Naive thymus-derived CD4-positive, alpha-beta T cell (primary cell): ENCODE data around the gene LIF. TPM values are rescaled to one million over a fixed set of nuclear protein-coding genes. Genes with fewer than 3 reads are reported as not detected.
A peak's percentile ranks its signal among the peaks of the same experiment; 100 is the strongest.

ENCODE experiments used
- ATAC-seq: fragments of 150-1000 bp; cut with Tn5 transposase; 2 replicates; pipeline ENCODE4 v1.10.0; 2021; ENCODE audit warnings: mild to moderate bottlenecking, moderate library complexity
- CTCF ChIA-PET: fragments of 350-600 bp; sonication (Branson Sonifier 250); formaldehyde crosslinking; loops from one replicate; lab custom pipeline; 2021; ENCODE audit warnings: antibody characterized with exemption; lab: Charles Lee
- POLR2A ChIA-PET: fragments of 350-600 bp; sonication (Branson Sonifier 250); formaldehyde crosslinking; loops from one replicate; lab custom pipeline; 2021; ENCODE audit warnings: antibody characterized with exemption, inconsistent platforms; lab: Charles Lee
- DNase-seq, 9 donors: peaks; one replicate each; pipeline versions ENCODE4 v3.0.0 to v3.0.0-alpha.2; 2020 to 2022; ENCODE audit warnings: mixed read lengths in 1 of 9
- H3K27ac ChIP-seq: one replicate; pipeline ENCODE4 v1.7.0; 2013; ENCODE audit warnings: mild to moderate bottlenecking, low read depth, low read length, moderate library complexity
- H3K27me3 ChIP-seq, 2 donors: one replicate each; pipeline ENCODE4 v1.7.0; 2013; ENCODE audit warnings: low read length in 2 of 2, mild to moderate bottlenecking in 2 of 2, moderate library complexity in 2 of 2; ENCODE audit not compliant: control insufficient read depth in 2 of 2, insufficient read depth in 2 of 2
- H3K36me3 ChIP-seq, 3 experiments: 1 replicate in 2 of 3; 2 replicates in 1 of 3; pipeline ENCODE4 v1.7.0; 2013; ENCODE audit warnings: low read length in 3 of 3, mild to moderate bottlenecking in 3 of 3, moderate library complexity in 1 of 3; ENCODE audit not compliant: insufficient read depth in 3 of 3, control insufficient read depth in 2 of 3
- H3K4me1 ChIP-seq, 2 donors: one replicate each; pipeline ENCODE4 v1.7.0; 2013; ENCODE audit warnings: low read length in 2 of 2, mild to moderate bottlenecking in 2 of 2, moderate library complexity in 1 of 2; ENCODE audit not compliant: control insufficient read depth in 2 of 2, insufficient read depth in 2 of 2
- H3K4me3 ChIP-seq: 2 replicates; pipeline ENCODE4 v1.7.0; 2013; ENCODE audit warnings: mild to moderate bottlenecking, low read length
- H3K9me3 ChIP-seq, 3 experiments: 1 replicate in 2 of 3; 2 replicates in 1 of 3; pipeline ENCODE4 v1.7.0; 2013; ENCODE audit warnings: low read length in 3 of 3; ENCODE audit not compliant: control insufficient read depth in 2 of 3
- H3K27ac Mint-ChIP-seq, 9 donors: one replicate each; pipeline ENCODE4 v1.8.0; 2020 to 2022; ENCODE audit warnings: mixed read lengths in 9 of 9, mild to moderate bottlenecking in 8 of 9, moderate library complexity in 5 of 9, inconsistent platforms in 2 of 9
- H3K27me3 Mint-ChIP-seq, 5 donors: one replicate each; pipeline ENCODE4 v1.8.0; 2021 to 2022; ENCODE audit warnings: mixed read lengths in 5 of 5, mild to moderate bottlenecking in 1 of 5
- H3K36me3 Mint-ChIP-seq, 5 donors: one replicate each; pipeline ENCODE4 v1.8.0; 2020 to 2022; ENCODE audit warnings: mixed read lengths in 5 of 5, mild to moderate bottlenecking in 3 of 5, inconsistent platforms in 1 of 5
- H3K4me1 Mint-ChIP-seq, 7 donors: one replicate each; pipeline ENCODE4 v1.8.0; 2020 to 2022; ENCODE audit warnings: mixed read lengths in 7 of 7, mild to moderate bottlenecking in 3 of 7, inconsistent platforms in 1 of 7
- H3K4me3 Mint-ChIP-seq, 10 donors: one replicate each; pipeline ENCODE4 v1.8.0; 2020 to 2022; ENCODE audit warnings: mild to moderate bottlenecking in 10 of 10, mixed read lengths in 10 of 10, moderate library complexity in 6 of 10, inconsistent platforms in 2 of 10
- H3K9me3 Mint-ChIP-seq, 11 donors: one replicate each; pipeline ENCODE4 v1.8.0; 2020 to 2022; ENCODE audit warnings: mixed read lengths in 11 of 11, mild to moderate bottlenecking in 4 of 11, inconsistent platforms in 1 of 11, moderate library complexity in 1 of 11
- intact Hi-C, 2 donors: fragments of 100-400 bp; cut with micrococcal nuclease; formaldehyde crosslinking; loops; one replicate each; pipeline ENCODE4 v1.15.1; 2023
- polyA plus RNA-seq, 2 donors: library from polyadenylated mRNA; unstranded; fragments of 300-500 nt; fragmentation: Illumina TruSeq; gene quantifications; one replicate each; pipeline ENCODE4 v1.2.3, GENCODE V29; 2021
- total RNA-seq, 6 experiments: library from RNA in 5 of 6; stranded (reverse) in 5 of 6; gene quantifications; 1 replicate in 5 of 6; 2 replicates in 1 of 6; pipeline ENCODE4 v1.2.3 and lab custom pipeline; 2021 to 2026

LIF gene
- total and polyA plus RNA-seq, 7 experiments from 2014 or later, result 0.64 to 260 (median 0.98) TPM; not detected in 4

GRCh38 chr22:30268331-30268730, 21.8 kb upstream of the LIF start:
- intact Hi-C loops, result loop anchor here (5.0 kb wide), 2 partner anchors 324 to 666 kb away; partner anchors contain the start of genes NF2 (in 1 of the 2) and PES1 (in 1 of the 2)
- peak overlapping the region; percentile 46 to 98 (median 94) for H3K4me3 Mint-ChIP-seq
- H3K4me1 Mint-ChIP-seq, result peaks cover 19 to 59% (median 39%) of the 10 kb centered on the region in 7 donors
- Histone ChIP-seq H3K27ac (peak overlapping the region; percentile 94), H3K9me3 (no peaks in the 10 kb centered on the region), H3K4me1 (peaks cover 22 to 29% of the 10 kb centered on the region in 2 donors), H3K4me3 (no peak overlapping the region), H3K36me3 (peaks cover 0 to 8% (median 0%) of the 10 kb centered on the region in 3 experiments), H3K27me3 (no peaks in the 10 kb centered on the region)
- H3K36me3 Mint-ChIP-seq, result peaks cover 0 to 59% (median 0%) of the 10 kb centered on the region in 5 donors
- no peaks in the 10 kb centered on the region for H3K27me3 Mint-ChIP-seq
- ATAC-seq, result no peak
- ChIA-PET CTCF (interaction anchor here (2.1 kb wide), 1 partner anchor 156 kb away, joined by 5 read pairs; no protein-coding TSS in a partner anchor), POLR2A (interaction anchor here (2.6 kb wide), 1 partner anchor 10 kb away, joined by 11 read pairs; no protein-coding TSS in a partner anchor)
- H3K27ac Mint-ChIP-seq, result peak overlapping the region; percentile 90 to 100 (median 99)
- peaks cover 0 to 4% (median 0%) of the 10 kb centered on the region in 11 donors for H3K9me3 Mint-ChIP-seq
- DNase-seq, result no peak

GRCh38 chr22:30267382-30268302, 21.1 kb upstream of the LIF start:
- peak overlapping the region; percentile 94 for H3K27ac ChIP-seq
- peaks cover 0 to 8% (median 0%) of the 10 kb centered on the region in 3 experiments for H3K36me3 ChIP-seq
- Mint-ChIP-seq H3K27me3 (no peaks in the 10 kb centered on the region), H3K4me3 (peak overlapping the region; percentile 88 to 98 (median 96)), H3K27ac (peak overlapping the region; percentile 90 to 100 (median 99)), H3K4me1 (peaks cover 22 to 59% (median 45%) of the 10 kb centered on the region in 7 donors), H3K36me3 (peaks cover 0 to 61% (median 0%) of the 10 kb centered on the region in 5 donors), H3K9me3 (peaks cover 0 to 4% (median 0%) of the 10 kb centered on the region in 11 donors)
- intact Hi-C loops, result loop anchor here (1.0 to 5.0 kb wide), 6 partner anchors 21 to 665 kb away; partner anchors contain the start of genes CASTOR1 (in 1 of the 2), LIF (in 1 of the 2), NF2 (in 1 of the 2) and PES1 (in 1 of the 2)
- no peaks in the 10 kb centered on the region for H3K9me3 ChIP-seq
- POLR2A ChIA-PET, result interaction anchor here (1.0 to 2.6 kb wide), 3 partner anchors 8 to 16 kb away, joined by 3 to 11 read pairs (median 3); no protein-coding TSS in a partner anchor
- peak overlapping the region; percentile 99 for H3K4me3 ChIP-seq
- CTCF ChIA-PET, result interaction anchor here (2.1 to 5.5 kb wide), 2 partner anchors 19 to 156 kb away, joined by 5 to 85 read pairs; partner anchors contain the start of gene CASTOR1
- peaks cover 28 to 36% of the 10 kb centered on the region in 2 donors for H3K4me1 ChIP-seq
- ATAC-seq (peak; percentile 14), DNase-seq (peak in 7 of 9 donors; percentile 46 to 77 (median 58))
- H3K27me3 ChIP-seq, result no peaks in the 10 kb centered on the region

GRCh38 chr22:30266445-30267381, 20.2 kb upstream of the LIF start, which contains the start of gene OSM:
TSS of gene OSM (minus strand) at chr22:30266851. CDS start at chr22:30266799, 52 bp downstream.
- H3K9me3 ChIP-seq, result no peaks in the 10 kb centered on the region
- DNase-seq (peak; percentile 42 to 72 (median 57)), ATAC-seq (peak; percentile 37)
- peaks cover 0 to 64% (median 0%) of the 10 kb centered on the region in 5 donors for H3K36me3 Mint-ChIP-seq
- no peaks in the 10 kb centered on the region for H3K9me3 Mint-ChIP-seq
- peaks cover 28 to 38% of the 10 kb centered on the region in 2 donors for H3K4me1 ChIP-seq
- intact Hi-C loops, result loop anchor here (1.0 to 5.0 kb wide), 11 partner anchors 20 to 664 kb away; partner anchors contain the start of genes SF3A1 (in 2 of the 2), CASTOR1 (in 1 of the 2), LIF (in 1 of the 2) and NF2 (in 1 of the 2)
- H3K4me3 ChIP-seq, result peak within 1 kb of the TSS; percentile 99
- H3K27me3 Mint-ChIP-seq, result no peaks in the 10 kb centered on the region
- H3K27ac ChIP-seq, result peak within 1 kb of the TSS; percentile 94
- ChIA-PET POLR2A (interaction anchor here (1.0 to 3.0 kb wide), 4 partner anchors 9 to 22 kb away, joined by 3 to 18 read pairs (median 7); partner anchors contain the start of gene CASTOR1), CTCF (interaction anchor here (1.0 to 5.5 kb wide), 3 partner anchors 20 to 157 kb away, joined by 5 to 85 read pairs (median 5); partner anchors contain the start of gene CASTOR1)
- peaks cover 22 to 65% (median 49%) of the 10 kb centered on the region in 7 donors for H3K4me1 Mint-ChIP-seq
- H3K4me3 Mint-ChIP-seq, result peak within 1 kb of the TSS; percentile 88 to 98 (median 96)
- H3K27me3 ChIP-seq, result no peaks in the 10 kb centered on the region
- H3K27ac Mint-ChIP-seq, result peak within 1 kb of the TSS; percentile 93 to 100 (median 99)
- H3K36me3 ChIP-seq, result peaks cover 0 to 8% (median 0%) of the 10 kb centered on the region in 3 experiments

- ChIA-PET POLR2A (interaction anchor here (2.6 to 3.0 kb wide), 2 partner anchors 13 to 22 kb away, joined by 11 to 18 read pairs; partner anchors contain the start of gene CASTOR1), CTCF (interaction anchor here (0.8 to 5.5 kb wide), 4 partner anchors 13 to 158 kb away, joined by 3 to 85 read pairs (median 4); partner anchors contain the start of gene CASTOR1)
- Mint-ChIP-seq H3K9me3 (no peaks in the 10 kb centered on the region), H3K4me3 (peak overlapping the region; percentile 88 to 98 (median 96)), H3K4me1 (peaks cover 27 to 64% (median 48%) of the 10 kb centered on the region in 7 donors), H3K36me3 (peaks cover 0 to 59% (median 0%) of the 10 kb centered on the region in 5 donors), H3K27me3 (no peaks in the 10 kb centered on the region), H3K27ac (peak overlapping the region; percentile 93 to 100 (median 99))
- Histone ChIP-seq H3K36me3 (peaks cover 0 to 8% (median 0%) of the 10 kb centered on the region in 3 experiments), H3K4me1 (peaks cover 28 to 38% of the 10 kb centered on the region in 2 donors), H3K27ac (peak overlapping the region; percentile 94), H3K9me3 (no peaks in the 10 kb centered on the region), H3K27me3 (no peaks in the 10 kb centered on the region), H3K4me3 (peak overlapping the region; percentile 99)
- intact Hi-C loops, result loop anchor here (1.0 to 5.0 kb wide), 10 partner anchors 40 to 664 kb away; partner anchors contain the start of genes SF3A1 (in 2 of the 2), NF2 (in 1 of the 2), PES1 (in 1 of the 2) and RNF215 (in 1 of the 2)
- DNase-seq, result peak; percentile 72 to 88 (median 82)
- peak; percentile 73 for ATAC-seq
These were observed 19.4 kb upstream of the LIF start for GRCh38 chr22:30265823-30266444.
